T-helper 2 cell (primary cell): ENCODE measurements around the gene NCCRP1.

Experiments used
- DNase-seq, 5 experiments: peaks; one replicate each; pipeline versions ENCODE4 v3.0.0 to v3.0.0-alpha.2; 2012 to 2022

Gene NCCRP1

DNA sequence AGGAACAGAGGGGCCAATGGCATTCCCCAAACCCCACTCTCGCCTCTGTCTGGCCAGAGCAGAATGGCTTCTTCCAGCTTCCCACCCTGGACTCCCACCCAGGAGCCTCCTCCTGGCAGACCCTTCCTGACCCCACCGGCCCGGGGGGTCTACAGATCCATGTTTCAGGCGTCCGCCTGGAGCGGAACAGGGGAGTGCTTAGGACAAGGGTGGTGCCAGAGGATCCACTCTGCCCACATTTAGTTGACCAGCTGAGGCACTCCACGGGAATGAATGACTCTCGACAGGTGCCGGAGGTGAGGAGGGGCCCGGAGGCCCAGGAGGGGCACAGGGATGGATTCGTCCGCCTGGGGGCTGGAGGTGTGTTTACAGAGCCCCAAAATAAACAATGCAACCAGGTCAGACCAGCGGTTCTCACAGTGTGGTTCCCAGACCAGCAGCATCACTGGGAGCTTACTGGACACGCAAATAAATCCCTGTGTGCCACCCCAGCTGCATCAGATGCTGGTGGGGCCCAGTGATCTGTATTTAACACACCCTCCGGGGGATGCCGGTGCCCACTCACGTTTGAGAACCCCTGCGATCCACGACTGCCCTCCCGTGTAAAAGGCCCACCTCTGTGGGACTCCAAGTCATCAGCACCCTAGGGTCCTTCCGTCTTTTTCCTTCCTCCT, 15.1 kb upstream of the NCCRP1 start:
- DNase-seq = no peak

DNA sequence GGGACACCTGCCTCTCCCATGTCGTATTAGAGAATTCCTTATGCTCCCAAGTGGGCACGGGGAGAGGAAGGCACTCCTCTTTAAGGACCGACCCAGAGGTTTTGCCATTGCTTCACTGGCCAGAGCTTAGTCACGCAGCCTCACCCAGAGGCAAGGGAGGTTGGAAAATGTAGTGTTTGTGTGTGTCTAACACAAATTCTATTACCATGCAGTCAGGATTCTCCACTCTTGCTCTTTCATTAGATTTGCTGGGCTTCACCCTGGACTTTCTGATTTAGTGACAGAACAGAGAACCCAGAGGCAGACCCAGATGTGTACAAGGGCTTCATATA, 14.6 kb upstream of the NCCRP1 start:
- no peak for DNase-seq

DNA sequence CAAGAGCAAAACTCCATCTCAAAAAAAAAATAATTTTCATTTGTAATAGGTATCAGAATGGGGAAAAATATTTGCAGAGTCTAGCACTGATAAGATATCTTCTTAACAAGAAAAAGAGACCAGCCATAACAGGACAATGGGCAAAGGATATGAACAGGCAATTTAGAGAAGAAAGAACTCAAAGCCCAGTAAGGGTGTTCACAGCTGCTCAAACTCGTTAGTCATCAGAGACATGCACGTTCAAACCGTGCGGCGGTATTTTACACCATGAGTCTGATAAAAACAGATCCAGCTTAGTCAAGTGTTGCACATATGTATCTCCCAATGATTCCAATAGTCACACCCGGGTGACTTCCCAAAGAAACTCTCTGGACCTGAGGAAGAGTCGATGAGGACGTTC, 13.7 kb upstream of the NCCRP1 start:
- DNase-seq = no peak

DNA sequence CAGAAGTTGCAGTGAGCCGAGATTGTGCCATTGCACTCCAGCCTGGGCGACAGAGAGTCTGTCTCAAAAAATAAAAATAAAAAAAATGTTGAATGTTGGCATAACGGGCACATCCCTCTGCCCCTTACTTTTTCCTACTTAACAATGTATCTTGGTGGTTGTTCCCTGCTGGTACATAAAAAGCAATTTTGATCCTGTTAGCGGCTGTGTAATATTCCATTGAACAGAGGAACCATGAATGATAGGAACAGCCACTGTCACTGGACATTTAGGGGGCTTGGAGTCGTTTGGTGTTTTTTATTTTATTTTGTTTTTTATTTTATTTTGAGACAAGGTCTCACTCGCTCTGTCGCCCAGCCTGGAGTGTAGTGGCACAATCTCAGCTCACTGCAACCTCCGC, 10.4 kb upstream of the NCCRP1 start:
- no peak for DNase-seq

DNA sequence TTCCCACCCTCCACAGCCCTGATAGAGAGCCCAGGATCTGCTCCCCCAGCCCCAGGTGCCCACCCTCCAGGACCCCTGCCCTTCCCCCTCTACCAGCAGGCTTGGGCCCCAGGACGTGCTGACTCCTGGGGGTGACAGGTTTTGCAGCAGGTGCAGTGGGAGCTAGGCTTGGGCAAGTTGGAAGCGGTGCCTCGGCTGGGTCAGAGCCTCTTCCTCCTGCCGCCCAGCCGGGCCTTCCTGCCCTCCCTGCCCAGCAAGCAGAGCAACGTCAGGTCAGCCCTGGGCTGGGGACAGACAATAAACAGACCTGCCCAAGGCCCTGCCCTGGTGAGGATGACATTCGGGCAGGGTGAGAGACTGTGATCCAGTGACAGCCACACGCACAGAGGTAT, 9.2 kb upstream of the NCCRP1 start:
- no peak for DNase-seq

DNA sequence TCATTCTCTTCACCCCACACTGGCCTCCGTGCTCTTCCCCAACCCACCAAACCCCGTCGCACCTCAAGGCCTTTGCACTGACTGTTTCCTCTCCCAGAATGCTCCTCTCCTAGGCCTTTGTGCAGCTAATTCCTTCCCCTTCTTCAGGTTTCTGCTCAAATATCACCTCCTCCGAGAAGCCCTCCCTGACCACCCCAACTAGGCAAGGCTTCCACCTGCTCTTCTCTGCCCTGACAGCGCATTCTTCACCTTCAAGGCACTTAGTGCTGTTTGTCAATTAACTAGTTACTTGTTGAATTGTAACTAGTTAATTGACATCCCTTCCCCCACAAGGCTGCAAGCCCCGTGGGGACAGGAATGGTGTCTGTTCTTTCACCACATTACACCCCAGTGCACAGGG, 7.8 kb upstream of the NCCRP1 start:
- no peak for DNase-seq

DNA sequence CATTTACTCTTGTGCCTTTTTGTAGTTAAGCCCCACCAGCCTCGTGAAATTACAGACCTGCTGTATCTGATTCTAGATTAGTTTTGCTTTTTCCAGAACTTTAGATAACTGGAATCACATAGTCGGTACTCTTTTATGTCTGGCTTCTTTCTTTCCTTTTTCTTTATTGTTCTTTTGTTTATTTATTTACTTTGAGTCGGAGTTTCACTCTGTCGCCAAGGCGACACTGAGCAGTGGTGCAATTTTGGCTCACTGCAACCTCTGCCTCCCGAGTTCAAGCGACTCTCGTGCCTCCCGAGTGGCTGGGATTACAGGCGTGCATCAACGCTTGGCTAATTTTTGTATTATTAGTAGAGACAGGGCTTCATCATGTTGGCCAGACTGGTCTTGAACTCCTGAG, 6.0 kb upstream of the NCCRP1 start:
- no peak for DNase-seq

DNA sequence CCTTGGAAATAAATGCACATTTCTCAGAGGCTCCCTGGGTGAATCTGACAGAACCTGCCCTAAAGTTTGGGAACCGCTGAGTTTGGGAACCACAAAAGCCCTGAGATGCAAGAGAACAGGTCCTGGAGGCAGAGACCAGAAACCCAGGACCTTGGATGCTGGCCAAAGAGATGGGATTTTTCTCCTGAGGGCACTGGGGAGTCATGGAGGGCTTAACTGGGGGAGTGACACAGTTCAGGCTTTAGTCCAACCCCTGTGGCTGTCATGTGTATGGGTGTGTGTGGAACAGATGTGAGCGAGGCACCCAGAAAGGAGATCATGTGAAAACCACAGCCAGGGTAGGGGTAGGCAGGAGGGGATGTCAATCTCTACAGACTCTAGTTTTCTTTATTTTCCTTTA, 3.9 kb upstream of the NCCRP1 start:
- no peak for DNase-seq

DNA sequence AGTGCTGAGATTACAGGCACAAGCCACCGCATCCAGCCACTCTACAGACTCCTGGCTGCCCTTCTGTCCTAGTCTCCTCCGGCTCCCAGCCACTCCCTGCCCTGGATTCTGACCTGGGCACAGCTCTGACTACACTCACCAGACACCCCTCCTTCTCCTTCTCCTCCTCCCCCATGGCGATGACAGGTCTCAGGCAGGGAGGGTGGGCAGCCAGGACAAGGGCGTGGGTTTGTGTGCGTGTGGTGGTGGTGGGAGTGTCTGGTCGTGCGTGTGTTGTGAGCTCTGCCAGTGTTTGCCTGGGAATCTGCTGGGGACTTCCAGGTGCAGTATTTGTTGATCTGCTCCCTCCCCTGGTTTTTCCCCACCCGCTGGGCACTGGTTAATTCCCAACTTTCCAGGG, 3.0 kb upstream of the NCCRP1 start:
- no peak for DNase-seq

DNA sequence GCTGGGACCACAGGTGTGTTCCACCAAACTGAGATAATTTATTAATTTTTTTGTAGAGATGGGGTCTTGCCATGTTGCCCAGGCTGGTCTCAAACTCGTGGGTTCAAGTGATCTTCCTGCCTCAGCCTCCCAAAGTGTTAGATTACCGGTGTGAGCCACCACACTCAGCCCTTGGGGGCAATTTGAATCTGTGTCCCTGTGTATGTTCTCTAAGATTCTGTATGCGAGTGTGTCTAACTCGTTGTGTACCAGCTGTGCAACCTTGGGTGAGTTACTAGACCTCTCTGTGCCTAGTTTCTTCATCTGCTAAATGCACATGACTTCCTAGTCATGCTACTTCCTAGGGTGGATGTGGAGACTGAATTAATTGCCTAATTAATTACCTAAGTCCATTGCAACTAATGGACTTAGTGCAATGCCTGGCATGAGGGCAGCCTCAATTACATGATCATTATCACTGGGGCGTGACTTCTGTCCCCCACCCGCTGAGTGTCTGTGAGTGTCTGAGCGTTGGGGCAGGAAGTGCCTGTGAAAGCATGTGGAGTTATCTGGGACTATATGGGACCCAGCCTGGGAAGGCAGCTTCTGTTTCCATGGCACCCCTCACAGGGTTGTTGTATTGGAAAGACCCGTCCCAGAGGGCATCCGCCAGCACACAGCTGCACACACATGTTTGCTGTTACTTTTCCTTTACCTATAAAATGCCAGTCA, 1.8 kb upstream of the NCCRP1 start:
- DNase-seq = no peak

DNA sequence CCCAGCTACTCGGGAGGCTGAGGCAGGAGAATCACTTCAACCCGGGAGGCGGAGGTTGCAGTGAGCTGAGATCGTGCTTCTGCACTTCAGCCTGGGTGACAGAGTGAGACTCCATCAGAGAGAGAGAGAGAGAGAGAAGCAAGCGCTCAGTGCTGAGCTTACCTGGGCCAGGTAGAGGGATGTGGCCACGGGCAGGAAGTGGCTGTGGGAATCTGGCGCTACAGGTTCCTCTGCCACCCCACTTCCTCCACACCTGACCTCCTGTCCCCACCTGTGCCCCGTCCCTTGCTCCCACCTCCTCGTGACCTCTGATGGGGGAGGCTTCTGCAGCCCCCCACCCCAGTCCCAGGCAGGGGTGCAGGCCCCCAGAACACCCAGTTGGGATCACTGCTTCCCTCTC, 1.0 kb upstream of the NCCRP1 start:
- DNase-seq = no peak

DNA sequence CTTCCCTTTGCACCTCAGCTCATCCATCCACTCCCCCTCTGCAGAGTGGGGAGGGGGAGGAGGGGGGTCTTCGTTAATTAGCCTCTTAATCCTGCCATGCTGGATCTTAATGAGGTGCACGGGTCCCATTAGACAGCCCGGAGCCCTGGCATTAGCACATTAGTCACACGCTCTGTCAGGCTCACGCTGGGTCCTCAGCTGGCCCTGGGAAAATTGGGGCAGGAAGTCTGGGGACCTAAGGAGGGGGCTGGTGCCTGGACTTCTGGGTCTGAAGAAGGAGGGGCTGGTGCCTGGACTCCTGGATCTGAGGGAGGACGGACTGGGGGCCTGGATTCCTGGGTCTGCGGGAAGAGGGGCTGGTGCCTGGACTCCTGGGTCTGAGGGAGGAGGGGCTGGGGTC, 444 bp upstream of the NCCRP1 start:
- no peak for DNase-seq

DNA sequence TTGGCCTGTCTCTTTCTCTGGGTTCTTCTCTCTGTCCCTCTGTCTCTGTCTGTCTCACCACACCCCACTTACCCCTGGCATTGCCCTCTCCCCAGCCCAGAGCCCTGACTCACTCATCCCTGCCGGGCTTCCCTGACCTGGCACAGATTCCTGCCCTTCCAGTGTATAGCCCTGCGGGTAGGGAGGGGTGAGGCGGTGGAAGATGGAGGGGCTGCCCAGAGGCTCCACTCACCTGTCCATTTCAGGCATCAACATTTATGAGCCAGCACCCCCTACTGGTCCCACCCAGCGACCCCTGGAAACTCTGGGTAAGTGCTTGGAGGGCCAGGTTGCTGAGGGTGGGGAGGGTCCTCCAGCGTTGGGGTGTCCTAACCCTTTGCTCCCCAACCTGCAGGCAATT, 1.0 kb downstream of the NCCRP1 start:
- no peak for DNase-seq

DNA sequence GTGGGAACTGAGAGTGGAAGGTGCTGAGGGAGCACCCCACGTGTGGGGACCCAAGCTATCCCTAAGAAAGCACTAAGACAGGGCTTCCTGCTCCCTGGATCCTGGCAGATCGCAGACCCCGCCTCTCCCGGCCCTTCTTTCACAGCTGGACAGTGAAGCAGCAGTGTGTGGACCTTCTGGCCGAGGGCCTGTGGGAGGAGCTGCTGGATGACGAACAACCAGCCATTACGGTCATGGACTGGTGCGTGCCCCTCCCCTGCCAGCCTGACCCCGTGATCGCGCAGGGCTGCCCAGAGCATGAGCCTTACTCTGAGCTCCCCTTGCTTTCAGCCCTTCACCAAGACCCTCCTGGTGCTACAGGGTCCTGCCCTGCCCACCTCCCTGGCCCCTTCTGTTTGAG, 2.3 kb downstream of the NCCRP1 start:
- DNase-seq = no peak

DNA sequence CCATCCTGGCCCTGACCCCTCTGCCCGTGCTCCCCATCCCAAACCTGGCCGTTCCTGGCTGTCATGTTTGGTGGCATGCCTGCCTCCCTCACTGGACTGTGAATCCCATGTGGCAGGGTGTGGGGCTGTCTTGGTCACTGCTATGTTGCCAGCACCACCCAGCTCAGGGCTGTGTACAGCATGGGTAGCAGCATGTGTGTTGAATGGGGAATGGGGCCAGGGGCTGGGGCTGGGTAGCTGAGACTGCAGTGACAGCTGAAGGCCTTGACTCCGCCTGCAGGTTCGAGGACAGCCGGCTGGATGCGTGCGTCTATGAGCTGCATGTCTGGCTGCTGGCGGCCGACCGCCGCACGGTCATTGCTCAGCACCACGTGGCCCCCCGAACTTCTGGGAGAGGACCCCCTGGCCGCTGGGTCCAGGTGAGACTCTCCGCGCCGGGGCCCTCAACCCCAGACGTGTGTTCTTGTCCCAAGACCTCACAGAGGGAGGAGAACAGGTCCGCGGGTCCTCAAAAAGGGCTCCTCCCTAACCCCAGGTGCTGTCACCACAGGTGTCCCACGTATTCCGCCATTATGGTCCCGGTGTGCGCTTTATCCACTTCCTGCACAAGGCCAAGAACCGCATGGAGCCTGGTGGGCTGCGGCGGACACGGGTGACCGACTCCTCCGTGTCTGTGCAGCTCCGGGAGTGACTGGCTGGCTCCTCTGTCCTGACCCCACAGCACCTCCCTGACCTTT, 3.5 kb downstream of the NCCRP1 start:
- no peak for DNase-seq

DNA sequence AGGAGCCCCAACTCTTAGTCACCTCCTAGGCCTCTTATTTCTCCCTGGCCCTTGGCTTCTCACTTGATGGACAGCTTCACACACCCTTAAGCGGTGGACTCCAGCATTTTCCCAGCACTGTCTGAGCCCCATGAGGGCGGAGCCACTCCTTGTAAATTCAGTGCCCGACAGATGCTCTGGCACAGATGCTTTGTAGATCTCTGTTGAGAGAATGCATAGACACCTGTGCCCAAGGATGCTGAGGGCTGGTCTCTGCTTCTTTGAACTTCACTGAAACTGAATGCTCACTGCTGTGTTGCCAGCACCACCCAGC, 4.0 kb downstream of the NCCRP1 start:
- no peak for DNase-seq

DNA sequence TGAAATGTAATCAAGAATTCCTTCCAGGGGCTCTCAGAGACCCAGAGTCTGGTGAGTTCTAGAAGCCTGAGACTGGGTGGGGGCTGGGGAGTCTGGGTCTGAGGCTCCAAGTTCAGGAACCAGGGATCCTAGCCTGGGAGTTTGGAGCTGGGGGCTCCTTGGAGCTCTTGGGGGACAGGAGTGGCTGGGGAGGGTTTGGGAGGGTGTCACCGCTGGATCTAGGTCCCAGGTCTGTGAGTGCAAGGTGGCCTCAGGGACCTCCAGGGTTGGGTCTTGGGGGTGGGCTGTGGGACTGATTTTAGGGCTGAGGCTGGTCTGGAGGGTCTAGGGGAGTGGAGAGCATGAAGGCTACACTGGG, 6.2 kb downstream of the NCCRP1 start:
- no peak for DNase-seq

DNA sequence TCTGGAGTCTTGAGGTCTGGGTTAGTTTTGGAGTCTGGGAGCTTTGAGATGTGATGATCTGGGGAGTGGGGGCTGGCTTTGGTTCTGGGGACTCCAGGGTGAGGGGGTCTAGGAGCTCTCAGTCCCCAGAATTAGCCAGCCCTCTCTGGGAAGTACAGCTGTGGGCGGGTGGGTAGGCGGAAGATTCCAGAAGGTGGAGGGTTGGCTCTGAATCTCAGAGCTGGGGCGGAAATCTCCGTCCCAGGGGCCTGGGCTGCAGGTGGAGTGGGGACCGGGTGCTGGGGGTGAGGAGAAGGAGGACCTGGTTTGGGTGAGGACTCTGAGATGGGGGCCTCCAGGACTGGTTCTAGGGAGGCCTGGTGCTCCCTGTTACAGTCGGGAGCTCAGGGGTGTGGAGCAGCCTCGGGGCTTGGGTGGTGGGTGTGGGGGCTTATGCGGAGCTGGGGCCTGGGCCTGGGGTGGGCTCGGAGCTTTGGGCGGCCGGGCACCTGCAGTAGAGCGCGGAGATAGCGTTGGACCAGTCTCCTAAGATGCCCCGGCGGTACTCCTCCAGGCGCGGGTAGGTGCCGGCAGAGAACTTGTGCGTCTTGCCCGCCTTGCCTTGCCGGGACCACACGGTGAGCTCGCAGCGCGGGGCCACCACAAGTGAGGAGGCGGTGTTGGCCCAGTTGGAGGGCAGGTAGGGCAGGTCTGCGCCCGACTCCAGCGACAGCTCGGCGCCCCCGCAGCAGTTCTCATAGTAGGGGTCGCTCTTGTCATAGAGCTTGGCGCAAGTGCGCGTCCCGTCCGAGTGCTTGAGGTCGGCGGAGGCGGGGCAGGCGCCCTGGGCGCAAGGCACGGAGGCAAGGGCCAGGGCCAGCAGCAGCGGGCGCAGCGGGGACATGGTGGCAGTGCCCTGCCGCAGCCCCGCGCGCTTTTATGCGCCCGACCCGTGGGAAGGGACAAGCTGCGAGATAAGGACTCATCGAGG, 6.9 kb downstream of the NCCRP1 start, which contains the start of gene SYCN:
TSS of gene SYCN (minus strand) at position 892 of the 970 bp plus-strand sequence. CDS start at position 883, 9 bp downstream.
- no peak for DNase-seq

DNA sequence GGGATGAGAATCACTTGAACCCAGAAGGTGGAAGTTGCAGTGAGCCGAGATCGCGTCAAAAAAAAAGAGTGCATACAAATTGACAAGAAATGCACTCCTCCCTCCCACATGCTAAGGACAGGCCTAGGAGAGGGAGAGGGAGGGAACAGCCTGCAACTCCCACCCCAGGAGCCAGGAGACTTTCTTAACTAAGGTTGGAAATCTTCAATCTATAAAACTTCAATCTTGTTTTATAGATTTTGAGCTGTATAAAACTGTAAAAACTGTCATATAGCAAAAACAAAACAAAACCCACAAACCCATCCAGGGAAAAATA, 8.6 kb downstream of the NCCRP1 start:
- DNase-seq = no peak

DNA sequence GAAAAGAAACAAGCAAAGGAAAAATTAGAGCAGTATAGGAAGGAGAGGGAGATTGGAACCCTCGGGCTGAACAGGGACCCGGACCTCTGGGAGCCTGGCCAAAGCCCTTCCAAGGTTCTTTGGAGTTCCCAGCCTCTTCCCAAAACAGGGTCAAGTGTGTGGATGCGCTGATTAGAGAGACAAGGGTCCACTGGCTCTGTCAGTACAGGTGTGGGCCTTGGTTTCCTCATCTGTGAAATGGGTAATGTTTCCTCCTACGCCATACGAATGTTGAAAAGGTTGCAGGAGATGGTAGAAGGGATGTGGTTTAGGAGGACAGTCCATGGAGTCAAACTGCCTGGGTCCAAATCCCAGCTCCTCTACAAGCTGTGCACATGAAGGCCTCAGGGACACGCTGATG, 9.4 kb downstream of the NCCRP1 start:
- DNase-seq = no peak

DNA sequence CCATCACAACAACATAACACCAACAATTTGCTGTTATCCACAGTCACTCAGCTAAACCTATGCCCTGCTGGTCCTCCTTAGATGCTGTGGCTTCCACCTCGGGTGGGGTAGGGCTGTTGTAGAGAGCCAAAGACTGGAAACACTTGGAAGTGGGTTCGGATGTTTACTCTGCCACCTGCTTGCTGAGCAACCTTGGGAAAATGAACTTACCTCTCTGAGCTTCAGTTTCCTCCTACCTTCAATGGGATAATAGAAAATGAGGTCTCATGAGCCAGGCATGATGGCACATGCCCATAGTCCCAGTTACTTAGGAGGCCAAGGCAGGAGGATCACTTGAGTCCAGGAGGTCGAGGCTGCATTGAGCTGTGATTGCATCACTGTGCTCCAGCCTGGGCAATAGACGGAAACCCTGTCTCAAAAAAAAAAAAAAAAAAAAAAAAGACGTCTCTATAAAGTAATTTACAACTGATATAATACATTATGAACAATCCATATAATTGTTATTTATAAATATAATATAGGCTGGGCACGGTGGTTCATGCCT, 10.6 kb downstream of the NCCRP1 start:
- no peak for DNase-seq

DNA sequence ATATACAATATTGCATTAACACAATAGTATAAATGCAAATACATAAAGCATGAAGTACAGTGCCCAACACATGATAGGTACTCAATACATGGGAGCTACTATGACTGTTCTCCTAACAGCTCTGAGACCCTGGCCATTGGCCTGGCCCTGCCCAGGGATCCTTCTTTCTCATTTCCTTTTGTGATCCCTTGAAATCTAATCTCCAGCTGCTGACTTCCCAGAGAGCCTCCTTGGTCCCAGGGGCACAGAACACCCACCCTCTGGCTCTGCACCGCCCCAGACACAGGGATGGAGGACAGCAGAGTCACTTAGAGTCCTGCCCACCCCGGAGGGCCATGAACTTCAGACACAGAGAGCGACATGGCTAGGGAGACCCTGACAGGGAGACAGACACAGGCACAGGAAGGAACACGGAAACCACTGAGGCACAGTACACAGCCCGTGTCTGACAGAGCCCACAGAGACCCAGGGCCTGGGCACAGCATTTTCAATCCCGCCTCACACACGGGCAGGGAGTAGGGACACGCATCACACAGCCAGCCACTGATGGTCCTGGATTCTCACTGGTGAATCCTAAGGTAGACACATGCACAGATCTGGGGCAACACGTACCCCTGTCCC, 11.5 kb downstream of the NCCRP1 start:
- DNase-seq = no peak

DNA sequence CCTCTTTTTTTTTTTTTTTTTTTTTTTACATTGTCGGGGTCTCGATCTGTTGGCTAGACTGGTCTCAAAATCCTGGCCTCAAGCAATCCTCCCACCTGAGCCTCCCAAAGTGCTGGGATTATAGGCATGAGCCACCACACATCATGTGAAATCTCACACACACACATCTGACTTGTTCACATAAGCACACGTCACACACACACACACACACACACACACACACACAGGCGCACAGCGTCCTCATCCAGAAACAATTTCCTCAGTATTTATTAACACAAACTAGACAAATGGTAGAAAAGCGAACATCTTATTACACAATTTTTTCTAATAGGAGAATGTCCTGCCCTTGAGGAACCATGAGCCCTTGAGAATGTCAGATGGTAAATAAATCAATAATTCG, 12.4 kb downstream of the NCCRP1 start:
- no peak for DNase-seq
